Tibial artery (tissue), 4 donors: ENCODE measurements around the gene GPR176.

Experiments used
- DNase-seq, 2 donors: peaks; one replicate each; pipeline ENCODE4 v3.0.0-alpha.2; 2019
- H3K27ac ChIP-seq, 2 donors: fragments of 200-600 bp; sonication (generic) in 1 of 2; 1 replicate in 1 of 2; 2 replicates in 1 of 2; pipeline ENCODE4 v1.5.1; 2018 to 2019; ENCODE audit warnings: mild to moderate bottlenecking in 1 of 2
- H3K27me3 ChIP-seq, 2 donors: fragments of 200-600 bp; sonication (generic) in 1 of 2; one replicate each; pipeline versions ENCODE4 v1.5.1 to v1.6.0; 2016 to 2019
- H3K36me3 ChIP-seq, 3 donors: fragments of 200-600 bp; sonication (generic) in 2 of 3; one replicate each; pipeline ENCODE4 v1.5.1; 2016 to 2019; ENCODE audit warnings: mild to moderate bottlenecking in 2 of 3
- H3K4me1 ChIP-seq, 4 donors: fragments of 200-600 bp; sonication (generic) in 2 of 4; 1 replicate in 3 of 4; 2 replicates in 1 of 4; pipeline ENCODE4 v1.5.1; 2016 to 2019
- H3K4me3 ChIP-seq, 2 donors: fragments of 200-600 bp; sonication (generic) in 1 of 2; 1 replicate in 1 of 2; 2 replicates in 1 of 2; pipeline ENCODE4 v1.5.1; 2018 to 2019; ENCODE audit warnings: mild to moderate bottlenecking in 2 of 2
- H3K9me3 ChIP-seq, 3 donors: fragments of 200-600 bp; sonication (generic) in 1 of 3; one replicate each; pipeline ENCODE4 v1.5.1; 2016 to 2019
- CTCF ChIP-seq, 2 experiments: fragments of 200-600 bp in 1 of 2; fragments of 450-650 bp in 1 of 2; IDR thresholded peaks; one replicate each; pipeline ENCODE4 v1.5.1; 2017 to 2019; ENCODE audit warnings: antibody characterized with exemption in 2 of 2, mild to moderate bottlenecking in 1 of 2, moderate library complexity in 1 of 2
- intact Hi-C: fragments of 100-400 bp; cut with DNase I; formaldehyde crosslinking; loops from one replicate; pipeline ENCODE4 v1.15.0; 2023; ENCODE audit warnings: low total_unique reads

Gene GPR176

GRCh38 chr15:39796601-39797000 lies 123.5 kb downstream of the GPR176 start:
- no peaks in the 10 kb centered on the region for H3K27me3 ChIP-seq
- DNase-seq: no peak
- H3K4me3 ChIP-seq: no peak overlapping the region
- intact Hi-C loops: no loop called here
- H3K4me1 ChIP-seq: no peaks in the 10 kb centered on the region
- no peak overlapping the region for H3K27ac ChIP-seq
- no peaks in the 10 kb centered on the region for H3K9me3 ChIP-seq
- H3K36me3 ChIP-seq: peaks cover 11 to 19% (median 17%) of the 10 kb centered on the region in 3 donors
- no peak for TF ChIP-seq CTCF (IDR thresholded peaks at IDR 0.05)

- Histone ChIP-seq H3K9me3 (no peaks in the 10 kb centered on the region), H3K4me3 (no peak overlapping the region), H3K36me3 (peaks cover under 1 to 9% (median 7%) of the 10 kb centered on the region in 3 donors), H3K4me1 (no peaks in the 10 kb centered on the region), H3K27me3 (no peaks in the 10 kb centered on the region), H3K27ac (no peak overlapping the region)
- no peak for TF ChIP-seq CTCF (IDR thresholded peaks at IDR 0.05)
- DNase-seq: no peak
- intact Hi-C loops: no loop called here
Observed at GRCh38 chr15:39795486-39795885, 124.6 kb downstream of the GPR176 start.

- no peak overlapping the region for H3K27ac ChIP-seq
- peaks cover 0 to 7% (median 4%) of the 10 kb centered on the region in 3 donors for H3K36me3 ChIP-seq
- no peaks in the 10 kb centered on the region for H3K27me3 ChIP-seq
- no peaks in the 10 kb centered on the region for H3K9me3 ChIP-seq
- intact Hi-C loops: no loop called here
- no peak for DNase-seq
- no peak overlapping the region for H3K4me3 ChIP-seq
- no peak for TF ChIP-seq CTCF (IDR thresholded peaks at IDR 0.05)
- H3K4me1 ChIP-seq: no peaks in the 10 kb centered on the region
Observed at GRCh38 chr15:39794954-39795353, 125.1 kb downstream of the GPR176 start.

- no peak for DNase-seq
- H3K4me1 ChIP-seq: no peaks in the 10 kb centered on the region
- no peaks in the 10 kb centered on the region for H3K9me3 ChIP-seq
- intact Hi-C loops: no loop called here
- H3K36me3 ChIP-seq: peaks cover 0 to 7% (median 0%) of the 10 kb centered on the region in 3 donors
- no peak for TF ChIP-seq CTCF (IDR thresholded peaks at IDR 0.05)
- no peak overlapping the region for H3K4me3 ChIP-seq
- no peak overlapping the region for H3K27ac ChIP-seq
- H3K27me3 ChIP-seq: no peaks in the 10 kb centered on the region
Observed at GRCh38 chr15:39793923-39794322, 126.1 kb downstream of the GPR176 start.

- Histone ChIP-seq H3K9me3 (no peaks in the 10 kb centered on the region), H3K36me3 (no peaks in the 10 kb centered on the region), H3K27ac (no peak overlapping the region), H3K4me3 (no peak overlapping the region), H3K27me3 (no peaks in the 10 kb centered on the region), H3K4me1 (no peaks in the 10 kb centered on the region)
- DNase-seq: no peak
- intact Hi-C loops: no loop called here
- no peak for TF ChIP-seq CTCF (IDR thresholded peaks at IDR 0.05)
Observed at GRCh38 chr15:39792844-39793335, 127.2 kb downstream of the GPR176 start.
